AG09309 (cell line): Measurements from ENCODE around the gene TMEM135.
"Not testable (repeated sequence)": the region's sequence is repeated elsewhere in the genome, so short reads cannot be mapped to it uniquely, and the experiment has no call there.

Experiments used
- DNase-seq: peaks from one replicate; pipeline ENCODE4 v3.0.0-alpha.2; 2010; ENCODE audit warnings: low read depth
- H3K4me3 ChIP-seq: 2 replicates; pipeline ENCODE4 v1.5.1; 2011; ENCODE audit warnings: mild to moderate bottlenecking, low read depth, low read length, moderate library complexity; ENCODE audit not compliant: control insufficient read depth
- CTCF ChIP-seq: IDR thresholded peaks from 2 replicates; pipeline ENCODE4 v1.5.1; 2011; ENCODE audit warnings: mild to moderate bottlenecking, low read depth, low read length, inconsistent platforms; ENCODE audit not compliant: insufficient read depth, control insufficient read depth; ENCODE audit errors: missing control alignments

The TMEM135 gene

GRCh38 chr11:87187930-87188329, 150.2 kb downstream of the TMEM135 start:
- no peak for TF ChIP-seq CTCF
- no peak for DNase-seq
- no peak overlapping the region for H3K4me3 ChIP-seq

GRCh38 chr11:87188396-87188795, 150.7 kb downstream of the TMEM135 start:
- H3K4me3 ChIP-seq, DNase-seq: not testable (repeated sequence)

- not testable (repeated sequence) for DNase-seq
Measured at GRCh38 chr11:87188921-87189320, 151.2 kb downstream of the TMEM135 start.

GRCh38 chr11:87190071-87190470, 152.3 kb downstream of the TMEM135 start:
- no peak for DNase-seq
- no peak overlapping the region for H3K4me3 ChIP-seq
- TF ChIP-seq CTCF: no peak

More at GRCh38 chr11:87188921-87189320, 151.2 kb downstream of the TMEM135 start:
- not testable (repeated sequence) for H3K4me3 ChIP-seq

- no peak for DNase-seq
- no peak for TF ChIP-seq CTCF
Measured at GRCh38 chr11:87193756-87194470, 156.2 kb downstream of the TMEM135 start.

GRCh38 chr11:87194985-87195820, 157.5 kb downstream of the TMEM135 start:
- no peak for DNase-seq
- TF ChIP-seq CTCF: no peak
- H3K4me3 ChIP-seq: no peak overlapping the region

More at GRCh38 chr11:87193756-87194470, 156.2 kb downstream of the TMEM135 start:
- H3K4me3 ChIP-seq: no peak overlapping the region

- no peak for TF ChIP-seq CTCF
- no peak overlapping the region for H3K4me3 ChIP-seq
- no peak for DNase-seq
Measured at GRCh38 chr11:87198266-87198881, 160.6 kb downstream of the TMEM135 start.
